HG03066 (cell line): ENCODE data around the gene FAM227B.
"Not testable (repeated sequence)": the region's sequence is repeated elsewhere in the genome, so short reads cannot be mapped to it uniquely, and the experiment has no call there.

ENCODE experiments used
- ATAC-seq: cut with Tn5 transposase; IDR thresholded peaks from one replicate; pipeline ENCODE4 v1.9.1; 2021; ENCODE audit warnings: low read depth; ENCODE audit not compliant: unreplicated experiment

Gene FAM227B

DNA sequence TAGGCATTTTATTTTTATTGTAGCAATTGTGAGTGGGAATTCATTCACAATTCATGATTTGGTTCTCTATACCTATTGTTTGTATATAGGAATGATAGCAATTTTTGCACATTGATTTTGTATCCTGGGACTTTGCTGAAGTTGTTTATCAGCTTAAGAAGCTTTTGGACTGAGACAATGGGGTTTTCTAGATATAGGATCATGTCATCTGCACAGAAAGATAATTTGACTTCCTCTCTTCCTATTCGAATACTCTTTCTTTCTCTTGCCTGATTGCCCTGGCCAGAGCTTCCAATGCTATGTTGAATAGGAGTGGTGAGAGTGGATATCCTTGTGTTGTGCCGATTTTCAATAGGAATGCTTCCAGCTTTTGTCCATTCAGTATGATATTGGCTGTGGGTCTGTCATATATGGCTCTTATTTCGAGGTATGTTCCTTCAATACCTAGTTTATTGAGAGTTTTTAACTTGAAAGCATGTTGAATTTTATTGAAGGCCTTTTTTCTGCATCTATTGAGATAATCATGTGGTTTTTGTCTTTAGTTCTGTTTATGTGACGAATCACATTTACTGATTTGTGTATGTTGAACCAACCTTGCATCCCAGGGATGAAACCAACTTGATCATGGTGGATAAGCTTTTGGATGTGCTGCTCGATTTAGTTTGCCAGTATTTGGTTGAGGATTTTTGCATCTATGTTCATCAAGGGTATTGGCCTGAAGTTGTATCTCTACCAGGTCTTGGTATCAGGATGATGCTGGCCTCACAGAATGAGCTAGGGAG is 217.9 kb downstream of the FAM227B start:
- not testable (repeated sequence) for ATAC-seq

- no peak for ATAC-seq
Observed at GRCh38 chr15:49387471-49387870, 233.1 kb downstream of the FAM227B start.

DNA sequence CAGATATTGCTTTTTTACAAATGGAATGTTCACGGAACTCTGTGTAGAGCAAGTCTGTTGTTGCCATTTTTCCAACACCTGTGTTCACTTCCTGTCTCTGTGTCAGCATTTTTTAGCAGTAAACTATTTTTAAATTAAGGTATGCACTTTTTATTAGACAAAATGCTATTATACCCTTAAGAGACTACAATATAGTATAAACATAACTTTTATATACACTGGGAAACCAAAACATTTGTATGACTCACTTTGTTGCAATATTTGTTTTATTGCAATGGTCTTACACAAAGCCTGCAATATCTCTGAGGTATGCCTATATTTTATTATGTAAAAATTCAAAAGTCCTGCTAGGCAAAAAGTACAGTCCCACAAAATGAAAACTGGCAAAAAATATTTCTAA is 237.4 kb downstream of the FAM227B start:
- no peak for ATAC-seq

DNA sequence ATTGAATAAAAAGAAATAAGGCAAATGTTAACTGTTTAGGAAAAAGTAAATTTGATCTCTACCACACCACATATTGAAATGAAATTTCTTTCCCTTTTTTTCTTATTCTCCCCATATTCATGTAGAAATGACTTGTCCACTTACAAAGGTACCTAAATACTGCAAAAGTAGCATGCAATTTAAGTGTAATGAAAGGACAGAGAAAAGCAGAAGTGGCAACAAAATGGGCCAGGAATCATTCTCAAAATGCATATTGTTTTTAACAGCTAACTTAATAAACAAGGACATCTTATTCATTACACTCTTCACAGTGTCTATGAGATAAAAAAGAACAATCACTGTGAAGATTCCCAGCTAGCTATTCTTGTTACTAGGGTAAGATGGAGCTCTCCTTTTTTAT is 238.2 kb downstream of the FAM227B start:
- no peak for ATAC-seq

DNA sequence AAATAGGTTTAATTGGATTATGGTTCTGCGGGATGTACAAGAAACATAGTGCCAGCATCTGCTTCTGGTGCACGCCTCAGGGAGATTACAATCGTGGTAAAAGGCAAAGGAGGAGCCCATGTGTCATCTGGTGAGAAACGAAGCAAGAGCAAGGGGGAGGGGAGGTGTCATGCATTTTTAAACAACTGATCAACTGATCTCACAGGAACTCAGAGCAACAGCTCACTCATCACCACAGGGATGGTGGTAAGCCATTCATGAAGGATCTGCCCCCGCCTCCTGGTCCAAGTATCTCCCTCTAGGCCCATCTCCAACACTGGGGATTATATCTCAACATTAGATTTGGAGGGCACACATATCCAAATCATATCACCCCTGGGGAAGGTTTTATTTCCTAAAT is 239.7 kb downstream of the FAM227B start:
- no peak for ATAC-seq

DNA sequence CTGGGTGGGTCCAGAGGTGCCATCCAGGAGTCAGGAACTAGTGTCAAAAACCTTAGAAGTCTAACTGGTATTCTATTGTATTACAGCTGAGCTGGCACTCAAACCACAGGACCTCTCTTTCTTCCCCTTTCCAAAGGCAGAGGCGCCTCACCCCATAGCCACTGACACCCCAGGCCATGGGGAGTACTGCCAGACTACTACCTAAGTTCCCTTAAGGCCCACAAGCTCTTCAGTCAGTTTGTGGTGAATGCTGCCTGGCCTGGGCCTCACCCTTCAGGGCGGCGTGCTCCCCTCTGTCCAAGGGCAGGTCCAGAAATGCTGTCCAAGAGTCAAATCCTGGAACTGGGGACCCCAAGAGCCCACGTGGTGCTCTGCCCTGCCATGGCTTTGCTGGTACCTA is 240.6 kb downstream of the FAM227B start:
- ATAC-seq = no peak

DNA sequence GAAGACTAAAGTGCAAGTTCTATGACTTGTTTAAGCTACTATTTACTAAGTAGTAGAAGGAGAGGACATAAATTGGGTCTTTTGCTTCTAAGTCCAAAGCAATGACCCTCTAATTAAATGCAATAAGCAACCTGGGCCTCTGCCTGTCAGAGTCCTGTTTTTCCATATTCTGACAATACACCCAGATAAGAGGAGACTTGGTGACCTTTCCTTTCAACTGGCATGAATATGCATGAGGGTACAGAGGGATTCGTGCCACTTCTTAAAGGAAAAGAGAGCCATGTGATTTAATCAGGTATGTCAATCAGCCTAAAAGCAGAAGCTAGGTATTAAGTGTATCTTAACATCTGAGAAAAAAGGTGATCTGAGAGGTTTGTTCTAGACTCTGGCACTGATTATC is 248.3 kb downstream of the FAM227B start:
- no peak for ATAC-seq

DNA sequence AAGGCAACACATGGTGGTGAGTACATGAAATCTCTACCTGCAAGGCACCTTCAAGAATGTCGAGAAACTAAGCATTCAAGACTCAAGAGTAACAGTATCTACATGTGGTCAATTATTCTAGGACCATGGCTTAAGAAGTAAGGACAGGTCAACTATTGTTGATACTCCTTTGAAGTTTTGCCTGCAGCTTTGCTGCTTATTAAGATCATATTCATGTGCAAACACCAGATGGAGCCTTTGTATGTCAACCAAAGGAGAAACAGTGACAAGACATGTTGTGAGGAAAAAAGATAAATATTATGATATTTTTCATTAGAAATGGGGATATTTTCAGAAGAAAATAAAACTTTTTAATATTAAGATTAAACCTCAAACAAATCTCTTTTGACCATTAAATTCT is 249.8 kb downstream of the FAM227B start:
- no peak for ATAC-seq

- no peak for ATAC-seq
Observed at GRCh38 chr15:49366496-49366895, 254.1 kb downstream of the FAM227B start.

GRCh38 chr15:49361370-49361769 is 259.2 kb downstream of the FAM227B start:
- ATAC-seq = no peak

GRCh38 chr15:49354439-49354838 is 266.2 kb downstream of the FAM227B start:
- ATAC-seq = not testable (repeated sequence)

DNA sequence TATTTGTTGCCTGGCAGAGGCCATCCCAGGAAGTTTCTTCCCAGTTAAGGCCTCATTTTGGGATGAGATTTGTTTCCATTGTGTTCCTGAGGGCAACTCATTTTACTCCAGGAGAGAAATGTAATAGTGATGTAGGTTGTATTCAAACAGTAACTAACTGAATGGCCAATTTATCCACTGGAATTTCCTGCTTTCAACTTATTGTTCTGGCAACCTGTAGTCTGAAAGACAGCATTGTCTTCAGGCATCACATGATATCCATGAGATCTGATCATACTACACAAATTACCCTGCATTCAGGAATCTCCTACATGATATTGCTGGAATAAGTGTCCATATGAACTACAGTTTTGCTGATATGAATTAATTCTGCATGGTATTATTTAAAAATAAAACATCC is 277.1 kb downstream of the FAM227B start:
- no peak for ATAC-seq

DNA sequence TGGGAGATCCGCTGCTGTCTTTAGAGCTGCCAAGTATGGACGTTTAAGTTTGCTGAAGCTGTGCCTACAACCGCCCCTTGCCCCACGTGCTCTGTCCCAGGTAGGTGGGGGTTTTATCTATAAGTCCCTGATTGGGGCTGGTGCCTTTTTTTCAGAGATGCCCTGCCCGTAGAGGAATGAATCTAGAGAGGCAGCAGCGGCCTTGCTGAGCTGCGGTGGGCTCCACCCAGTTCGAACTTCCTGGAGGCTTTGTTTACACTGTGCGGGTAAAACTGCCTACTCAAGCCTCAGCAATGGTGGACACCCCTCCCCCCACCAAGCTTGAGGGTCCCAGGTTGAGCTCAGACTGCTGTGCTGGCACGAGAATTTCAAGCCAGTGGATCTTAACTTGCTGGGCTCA is 281.0 kb downstream of the FAM227B start:
- no peak for ATAC-seq

DNA sequence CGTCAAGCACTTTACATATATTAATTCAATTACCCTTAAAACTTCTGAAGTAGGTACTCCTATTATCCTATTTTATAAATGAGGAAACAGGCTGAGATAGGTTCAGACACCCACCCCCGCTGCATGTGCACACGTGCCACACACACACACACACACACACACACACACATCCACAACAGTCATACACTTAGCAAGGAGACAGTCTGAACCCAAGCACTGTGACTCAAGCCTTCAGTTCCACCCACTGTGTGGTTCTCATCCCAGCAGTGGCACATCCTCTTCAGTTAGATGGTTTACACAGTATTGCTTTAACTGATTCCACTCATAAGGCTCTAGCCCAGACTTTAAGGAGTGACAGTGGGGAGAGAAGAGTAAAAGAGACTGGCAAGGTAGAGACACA is 288.7 kb downstream of the FAM227B start:
- no peak for ATAC-seq

DNA sequence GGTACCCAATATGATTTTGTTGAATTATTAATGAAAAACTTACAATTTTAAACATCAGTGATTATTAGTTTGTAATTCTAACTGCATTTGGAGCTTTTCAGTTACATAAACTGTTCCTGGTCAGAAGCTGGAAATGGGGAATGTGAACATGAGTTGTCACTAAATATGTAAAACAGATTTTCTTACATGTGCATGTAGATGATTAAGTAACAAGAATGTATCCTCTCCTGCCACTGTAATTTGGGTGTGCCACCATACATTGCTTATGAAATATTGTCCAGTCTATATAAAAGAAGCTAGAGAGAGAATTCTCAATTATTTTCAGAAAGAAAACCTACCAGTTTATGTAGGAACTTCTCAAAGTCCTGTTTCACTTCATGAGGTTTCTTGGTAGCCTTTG is 289.2 kb downstream of the FAM227B start:
- ATAC-seq = no peak

- ATAC-seq = no peak
Observed at GRCh38 chr15:49330166-49330565, 290.5 kb downstream of the FAM227B start.

- ATAC-seq = no peak
Observed at GRCh38 chr15:49328941-49329340, 291.7 kb downstream of the FAM227B start.

DNA sequence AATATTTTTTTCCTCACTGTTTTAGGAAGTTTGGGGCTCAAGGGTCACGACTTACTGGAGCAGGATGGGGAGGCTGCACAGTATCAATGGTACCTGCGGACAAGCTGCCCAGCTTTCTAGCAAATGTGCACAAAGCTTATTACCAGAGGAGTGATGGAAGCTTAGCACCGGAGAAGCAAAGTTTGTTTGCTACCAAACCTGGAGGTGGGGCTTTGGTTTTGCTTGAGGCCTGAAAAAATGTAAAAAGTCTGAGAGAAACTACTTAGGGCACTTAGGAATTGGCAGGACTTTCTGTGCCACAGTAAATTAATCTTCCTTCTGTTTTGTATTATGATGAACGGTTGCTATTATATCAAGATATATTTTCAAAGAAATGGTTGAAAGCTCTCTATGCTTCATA is 292.7 kb downstream of the FAM227B start:
- ATAC-seq = no peak

GRCh38 chr15:49323207-49323606 is 297.4 kb downstream of the FAM227B start:
- no peak for ATAC-seq

GRCh38 chr15:49320351-49320750 is 300.3 kb downstream of the FAM227B start:
- no peak for ATAC-seq

GRCh38 chr15:49315391-49315823 is 305.2 kb downstream of the FAM227B start:
- ATAC-seq = no peak

GRCh38 chr15:49314716-49315115 is 305.9 kb downstream of the FAM227B start:
- ATAC-seq = no peak

- ATAC-seq = no peak
Observed at GRCh38 chr15:49313650-49314049, 307.0 kb downstream of the FAM227B start.
